Esophagus squamous epithelium (tissue), 5 donors: ENCODE measurements around the gene RAB8B. TPM values are rescaled to one million over a fixed set of nuclear protein-coding genes. Genes with fewer than 3 reads are reported as not detected.

Experiments used
- DNase-seq: peaks from one replicate; lab custom pipeline; 2025; lab: John Stamatoyannopoulos, UW
- H3K27ac ChIP-seq, 4 donors: fragments of 200-600 bp; sonication (generic); one replicate each; pipeline ENCODE4 v1.5.1; 2016 to 2019; ENCODE audit warnings: mild to moderate bottlenecking in 1 of 4
- H3K27me3 ChIP-seq, 4 donors: fragments of 200-600 bp; sonication (generic); 1 replicate in 3 of 4; 2 replicates in 1 of 4; pipeline versions ENCODE4 v1.5.1 to v1.6.0; 2017 to 2021; ENCODE audit warnings: antibody characterized with exemption in 1 of 4
- H3K36me3 ChIP-seq, 3 donors: fragments of 200-600 bp; sonication (generic); one replicate each; pipeline ENCODE4 v1.5.1; 2016 to 2019
- H3K4me1 ChIP-seq, 3 donors: fragments of 200-600 bp; sonication (generic); one replicate each; pipeline ENCODE4 v1.5.1; 2017 to 2019
- H3K4me3 ChIP-seq, 4 donors: fragments of 200-600 bp; sonication (generic); 1 replicate in 3 of 4; 2 replicates in 1 of 4; pipeline ENCODE4 v1.5.1; 2016 to 2019; ENCODE audit warnings: mild to moderate bottlenecking in 2 of 4, moderate library complexity in 1 of 4
- H3K9me3 ChIP-seq, 3 donors: fragments of 200-600 bp; sonication (generic); one replicate each; pipeline ENCODE4 v1.5.1; 2016 to 2019
- CTCF ChIP-seq, 6 experiments: fragments of 450-650 bp in 4 of 6; fragments of 200-600 bp in 2 of 6; sonication (generic) in 2 of 6; IDR thresholded peaks; one replicate each; pipeline ENCODE4 v1.5.1; 2016 to 2019; ENCODE audit warnings: antibody characterized with exemption in 6 of 6, mild to moderate bottlenecking in 4 of 6, moderate library complexity in 4 of 6
- POLR2A ChIP-seq, 4 donors: fragments of 450-650 bp; IDR thresholded peaks; one replicate each; pipeline ENCODE4 v1.6.1; 2017; ENCODE audit warnings: antibody characterized with exemption in 4 of 4, mild to moderate bottlenecking in 4 of 4, moderate library complexity in 3 of 4
- WGBS, 2 donors: methylation state at CpG; one replicate each; pipeline ENCODE4 v1.1.5; 2018; 5-methylcytosine and 5-hydroxymethylcytosine counted together
- intact Hi-C: fragments of 100-400 bp; cut with DNase I; formaldehyde crosslinking; loops from one replicate; pipeline ENCODE4 v1.15.0; 2022
- total RNA-seq, 4 donors: library from RNA; depleted of rRNA; stranded (reverse); fragments of >200 nt; gene quantifications; one replicate each; pipeline ENCODE4 v1.1.0, GENCODE V29; 2016
- donor health status: DM: yes; HTN: yes; CAD: no.

Gene RAB8B
- total RNA-seq, 4 donors from 2014 or later = 3.1 to 22.7 (median 10.0) TPM

GRCh38 chr15:63197626-63198025 lies 8.2 kb downstream of the RAB8B start:
- intact Hi-C loops = no loop called here
- H3K9me3 ChIP-seq = no peaks in the 10 kb centered on the region
- TF ChIP-seq CTCF (IDR thresholded peaks at IDR 0.05) = no peak
- TF ChIP-seq POLR2A (IDR thresholded peaks at IDR 0.05) = no peak
- peaks cover 14 to 68% (median 18%) of the 10 kb centered on the region in 3 donors for H3K4me1 ChIP-seq
- WGBS, 2 donors = 90 to 100% methylated on average over 1 of the region's 1 CpG
- no peaks in the 10 kb centered on the region for H3K27me3 ChIP-seq
- peak overlapping the region in 1 of 4 donors; percentile 7 for H3K27ac ChIP-seq
- DNase-seq = no peak
- H3K4me3 ChIP-seq = no peak overlapping the region
- no peaks in the 10 kb centered on the region for H3K36me3 ChIP-seq

GRCh38 chr15:63198371-63199250 lies 9.2 kb downstream of the RAB8B start:
- Histone ChIP-seq H3K36me3 (no peaks in the 10 kb centered on the region), H3K4me3 (no peak overlapping the region), H3K27ac (peak overlapping the region in 1 of 4 donors; percentile 32), H3K4me1 (peaks cover 14 to 68% (median 16%) of the 10 kb centered on the region in 3 donors), H3K27me3 (no peaks in the 10 kb centered on the region), H3K9me3 (no peaks in the 10 kb centered on the region)
- intact Hi-C loops = no loop called here
- no peak for TF ChIP-seq CTCF (IDR thresholded peaks at IDR 0.05)
- no peak for TF ChIP-seq POLR2A (IDR thresholded peaks at IDR 0.05)
- WGBS, 2 donors = 65 to 66% methylated on average over 8 of the region's 8 CpGs
- no peak for DNase-seq

- H3K36me3 ChIP-seq = no peaks in the 10 kb centered on the region
- WGBS, 2 donors = 91 to 93% methylated on average over 5 of the region's 5 CpGs
- no peak overlapping the region for H3K4me3 ChIP-seq
- TF ChIP-seq POLR2A (IDR thresholded peaks at IDR 0.05) = no peak
- TF ChIP-seq CTCF (IDR thresholded peaks at IDR 0.05) = no peak
- intact Hi-C loops = no loop called here
- no peaks in the 10 kb centered on the region for H3K9me3 ChIP-seq
- H3K4me1 ChIP-seq = peaks cover 7 to 60% (median 12%) of the 10 kb centered on the region in 3 donors
- DNase-seq = no peak
- H3K27ac ChIP-seq = no peak overlapping the region
- H3K27me3 ChIP-seq = no peaks in the 10 kb centered on the region
These were observed 11.3 kb downstream of the RAB8B start for GRCh38 chr15:63200464-63201249.

GRCh38 chr15:63202861-63203260 lies 13.5 kb downstream of the RAB8B start:
- H3K4me3 ChIP-seq = no peak overlapping the region
- H3K4me1 ChIP-seq = peaks cover 0 to 39% (median under 1%) of the 10 kb centered on the region in 3 donors
- intact Hi-C loops = no loop called here
- DNase-seq = no peak
- no peaks in the 10 kb centered on the region for H3K9me3 ChIP-seq
- H3K27me3 ChIP-seq = no peaks in the 10 kb centered on the region
- no peak for TF ChIP-seq POLR2A (IDR thresholded peaks at IDR 0.05)
- TF ChIP-seq CTCF (IDR thresholded peaks at IDR 0.05) = no peak
- WGBS, 2 donors = 53 to 68% methylated on average over 5 of the region's 5 CpGs
- H3K36me3 ChIP-seq = no peaks in the 10 kb centered on the region
- no peak overlapping the region for H3K27ac ChIP-seq
